HEK293 (cell line): ENCODE data around the gene NIT2.

Experiments
- BCL6B ChIP-seq: fragments of 450-650 bp; formaldehyde crosslinking; IDR thresholded peaks from 2 replicates; pipeline ENCODE4 v1.5.1; 2017; ENCODE audit warnings: missing biosample characterization, missing genetic modification characterization
- ZNF768 ChIP-seq: fragments of 450-650 bp; formaldehyde crosslinking; IDR thresholded peaks from 2 replicates; pipeline ENCODE4 v1.5.1; 2018; ENCODE audit warnings: missing biosample characterization, mild to moderate bottlenecking, missing genetic modification characterization

GRCh38 chr3:100360757-100361496, 26.4 kb downstream of the NIT2 start:
- TF ChIP-seq ZNF768, result no peak
- no peak for TF ChIP-seq BCL6B
